Measurements from ENCODE around the gene PID1. TPM values are rescaled to one million over a fixed set of nuclear protein-coding genes. Genes with fewer than 3 reads are reported as not detected.
A peak's percentile ranks its signal among the peaks of the same experiment; 100 is the strongest.
"Not testable (repeated sequence)": the region's sequence is repeated elsewhere in the genome, so short reads cannot be mapped to it uniquely, and the experiment has no call there.

The PID1 gene
- polyA plus RNA-seq, 1 donor: 12.4 TPM

- peak overlapping the region; percentile 85 for H3K27ac ChIP-seq (ENCODE audit: low read length)
- no peaks in the 10 kb centered on the region for H3K9me3 ChIP-seq (ENCODE audit: control insufficient read depth, low read depth, low read length)
- no peak overlapping the region for H3K4me3 ChIP-seq (ENCODE audit: low read length)
- peak in 1 of 2 donors; percentile 53 for DNase-seq
- no peaks in the 10 kb centered on the region for H3K36me3 ChIP-seq (ENCODE audit: control insufficient read depth, insufficient read depth, low read length)
- H3K4me1 ChIP-seq (ENCODE audit: control insufficient read depth, insufficient read depth, low read length): peaks cover 36% of the 10 kb centered on the region
- H3K27me3 ChIP-seq (ENCODE audit: control insufficient read depth, insufficient read depth, low read length): no peaks in the 10 kb centered on the region
- 100% methylated on average over 1 of the region's 7 CpGs for WGBS (ENCODE audit: insufficient coverage, low lambda C conversion rate)
Measured at GRCh38 chr2:229088966-229089700, 182.0 kb downstream of the PID1 start.

DNA sequence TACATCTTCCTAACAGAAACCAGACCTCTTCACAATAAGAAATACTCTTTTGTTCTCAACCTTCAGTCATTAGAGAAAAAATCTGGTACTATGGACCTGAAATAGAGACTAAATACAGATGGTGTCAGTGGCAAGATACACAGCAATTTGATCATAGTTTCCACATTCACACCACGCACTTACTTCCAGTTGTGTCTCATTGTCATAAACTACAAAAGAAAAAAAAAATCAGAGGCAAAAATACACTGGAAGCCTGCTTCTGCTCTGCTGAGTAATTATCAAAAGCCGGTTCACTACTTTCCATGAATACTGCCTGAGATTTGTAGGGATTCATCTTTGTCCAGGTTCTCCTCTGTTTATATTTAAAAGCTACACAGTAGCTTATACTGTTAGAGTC is 182.6 kb downstream of the PID1 start:
- no peaks in the 10 kb centered on the region for H3K27me3 ChIP-seq (ENCODE audit: control insufficient read depth, insufficient read depth, low read length)
- WGBS (ENCODE audit: insufficient coverage, low lambda C conversion rate): no CpG with 5 or more reads among the region's 2 CpGs
- peak overlapping the region; percentile 85 for H3K27ac ChIP-seq (ENCODE audit: low read length)
- no peaks in the 10 kb centered on the region for H3K9me3 ChIP-seq (ENCODE audit: control insufficient read depth, low read depth, low read length)
- DNase-seq: peak in 1 of 2 donors; percentile 59
- H3K36me3 ChIP-seq (ENCODE audit: control insufficient read depth, insufficient read depth, low read length): no peaks in the 10 kb centered on the region
- H3K4me3 ChIP-seq (ENCODE audit: low read length): no peak overlapping the region
- H3K4me1 ChIP-seq (ENCODE audit: control insufficient read depth, insufficient read depth, low read length): peaks cover 41% of the 10 kb centered on the region

- Histone ChIP-seq H3K27ac (ENCODE audit: low read length) (peak overlapping the region; percentile 85), H3K4me1 (ENCODE audit: control insufficient read depth, insufficient read depth, low read length) (peaks cover 45% of the 10 kb centered on the region), H3K27me3 (ENCODE audit: control insufficient read depth, insufficient read depth, low read length) (no peaks in the 10 kb centered on the region), H3K9me3 (ENCODE audit: control insufficient read depth, low read depth, low read length) (no peaks in the 10 kb centered on the region), H3K36me3 (ENCODE audit: control insufficient read depth, insufficient read depth, low read length) (no peaks in the 10 kb centered on the region), H3K4me3 (ENCODE audit: low read length) (no peak overlapping the region)
- peak in 1 of 2 donors; percentile 52 for DNase-seq
- WGBS (ENCODE audit: insufficient coverage, low lambda C conversion rate): 57% methylated on average over 4 of the region's 6 CpGs
Measured at GRCh38 chr2:229087843-229088516, 183.1 kb downstream of the PID1 start.

- Histone ChIP-seq H3K4me1 (ENCODE audit: control insufficient read depth, insufficient read depth, low read length) (peaks cover 45% of the 10 kb centered on the region), H3K27ac (ENCODE audit: low read length) (peak overlapping the region; percentile 85), H3K4me3 (ENCODE audit: low read length) (no peak overlapping the region), H3K27me3 (ENCODE audit: control insufficient read depth, insufficient read depth, low read length) (no peaks in the 10 kb centered on the region), H3K36me3 (ENCODE audit: control insufficient read depth, insufficient read depth, low read length) (no peaks in the 10 kb centered on the region), H3K9me3 (ENCODE audit: control insufficient read depth, low read depth, low read length) (no peaks in the 10 kb centered on the region)
- DNase-seq: peak in 1 of 2 donors; percentile 37
- WGBS (ENCODE audit: insufficient coverage, low lambda C conversion rate): 100% methylated on average over 1 of the region's 3 CpGs
Measured at GRCh38 chr2:229087267-229087666, 183.8 kb downstream of the PID1 start.

GRCh38 chr2:229085439-229085838 is 185.6 kb downstream of the PID1 start:
- no peaks in the 10 kb centered on the region for H3K9me3 ChIP-seq (ENCODE audit: control insufficient read depth, low read depth, low read length)
- H3K27ac ChIP-seq (ENCODE audit: low read length): no peak overlapping the region
- DNase-seq: no peak
- H3K4me3 ChIP-seq (ENCODE audit: low read length): no peak overlapping the region
- no peaks in the 10 kb centered on the region for H3K27me3 ChIP-seq (ENCODE audit: control insufficient read depth, insufficient read depth, low read length)
- H3K36me3 ChIP-seq (ENCODE audit: control insufficient read depth, insufficient read depth, low read length): no peaks in the 10 kb centered on the region
- peaks cover 42% of the 10 kb centered on the region for H3K4me1 ChIP-seq (ENCODE audit: control insufficient read depth, insufficient read depth, low read length)

DNA sequence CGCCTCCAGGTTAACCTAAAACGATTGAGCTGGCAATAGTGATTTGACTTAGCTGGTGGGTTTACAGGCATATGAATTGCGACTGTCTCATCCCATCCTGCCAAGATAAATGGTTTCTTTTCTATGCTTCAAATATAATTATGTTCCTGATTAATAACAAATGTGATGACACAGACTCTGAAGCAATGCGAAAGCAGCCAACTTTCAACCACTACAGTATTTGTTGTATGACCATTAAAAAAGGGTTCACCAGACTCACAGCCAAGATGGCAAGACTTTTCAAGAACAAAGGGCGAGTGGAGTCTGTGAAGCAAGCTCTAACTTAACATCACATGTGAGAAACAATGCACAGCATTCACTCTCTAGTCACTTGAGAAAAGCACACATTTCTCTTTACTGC is 186.6 kb downstream of the PID1 start:
- no peaks in the 10 kb centered on the region for H3K27me3 ChIP-seq (ENCODE audit: control insufficient read depth, insufficient read depth, low read length)
- no peak overlapping the region for H3K4me3 ChIP-seq (ENCODE audit: low read length)
- H3K27ac ChIP-seq (ENCODE audit: low read length): peak overlapping the region; percentile 80
- peaks cover 34% of the 10 kb centered on the region for H3K4me1 ChIP-seq (ENCODE audit: control insufficient read depth, insufficient read depth, low read length)
- no peaks in the 10 kb centered on the region for H3K36me3 ChIP-seq (ENCODE audit: control insufficient read depth, insufficient read depth, low read length)
- peak in 1 of 2 donors; percentile 4 for DNase-seq
- 100% methylated on average over 1 of the region's 5 CpGs for WGBS (ENCODE audit: insufficient coverage, low lambda C conversion rate)
- H3K9me3 ChIP-seq (ENCODE audit: control insufficient read depth, low read depth, low read length): no peaks in the 10 kb centered on the region

GRCh38 chr2:229083606-229084340 is 187.3 kb downstream of the PID1 start:
- Histone ChIP-seq H3K36me3 (ENCODE audit: control insufficient read depth, insufficient read depth, low read length) (no peaks in the 10 kb centered on the region), H3K27ac (ENCODE audit: low read length) (peak overlapping the region; percentile 80), H3K9me3 (ENCODE audit: control insufficient read depth, low read depth, low read length) (no peaks in the 10 kb centered on the region), H3K4me3 (ENCODE audit: low read length) (no peak overlapping the region), H3K27me3 (ENCODE audit: control insufficient read depth, insufficient read depth, low read length) (no peaks in the 10 kb centered on the region), H3K4me1 (ENCODE audit: control insufficient read depth, insufficient read depth, low read length) (peaks cover 27% of the 10 kb centered on the region)
- peak; percentile 84 to 95 for DNase-seq
- no CpG with 5 or more reads among the region's 5 CpGs for WGBS (ENCODE audit: insufficient coverage, low lambda C conversion rate)

DNA sequence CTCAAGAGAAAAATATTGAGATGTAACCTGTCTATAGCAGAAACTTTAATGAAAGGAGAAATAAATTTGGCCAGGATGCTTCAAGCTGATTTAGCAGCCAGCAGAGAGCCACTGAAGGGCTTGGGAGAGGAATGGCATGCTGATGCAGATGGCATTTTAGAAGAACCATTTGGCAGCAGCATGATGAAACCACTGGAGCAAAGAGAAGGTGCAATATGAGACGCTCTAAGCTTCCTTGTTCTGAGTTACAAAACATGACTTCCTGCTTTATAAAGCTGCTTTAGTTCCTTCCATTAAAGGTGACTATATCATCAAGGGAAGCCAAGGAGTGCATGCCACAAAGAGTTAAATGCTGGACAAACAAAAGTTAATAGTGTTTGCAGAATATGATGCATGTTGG is 189.7 kb downstream of the PID1 start:
- peak in 1 of 2 donors; percentile 4 for DNase-seq
- H3K27me3 ChIP-seq (ENCODE audit: control insufficient read depth, insufficient read depth, low read length): no peaks in the 10 kb centered on the region
- H3K4me1 ChIP-seq (ENCODE audit: control insufficient read depth, insufficient read depth, low read length): peaks cover 15% of the 10 kb centered on the region
- H3K27ac ChIP-seq (ENCODE audit: low read length): no peak overlapping the region
- H3K36me3 ChIP-seq (ENCODE audit: control insufficient read depth, insufficient read depth, low read length): no peaks in the 10 kb centered on the region
- WGBS (ENCODE audit: insufficient coverage, low lambda C conversion rate): no CpG with 5 or more reads among the region's 1 CpG
- H3K9me3 ChIP-seq (ENCODE audit: control insufficient read depth, low read depth, low read length): no peaks in the 10 kb centered on the region
- H3K4me3 ChIP-seq (ENCODE audit: low read length): no peak overlapping the region

DNA sequence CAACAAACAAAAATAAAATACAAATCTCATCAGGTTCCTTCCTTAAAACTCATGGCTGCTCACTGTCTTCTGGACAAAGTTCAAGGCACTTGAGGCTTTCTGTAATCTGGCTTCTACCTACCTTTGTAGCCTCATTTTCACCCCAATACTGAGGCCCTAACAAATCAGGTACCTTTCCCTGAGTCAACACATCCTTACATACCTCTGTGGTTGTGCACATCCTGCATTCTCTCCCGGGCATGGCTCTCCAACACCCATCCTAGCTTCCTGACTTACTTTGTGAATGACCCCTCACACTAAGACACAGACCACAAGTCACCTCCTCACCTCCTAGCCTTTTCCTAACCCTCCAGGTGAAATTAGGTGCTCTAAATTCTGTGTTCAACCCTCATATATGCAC is 190.9 kb downstream of the PID1 start:
- 17% methylated on average over 1 of the region's 1 CpG for WGBS (ENCODE audit: insufficient coverage, low lambda C conversion rate)
- Histone ChIP-seq H3K4me1 (ENCODE audit: control insufficient read depth, insufficient read depth, low read length) (peaks cover 15% of the 10 kb centered on the region), H3K36me3 (ENCODE audit: control insufficient read depth, insufficient read depth, low read length) (no peaks in the 10 kb centered on the region), H3K4me3 (ENCODE audit: low read length) (no peak overlapping the region), H3K27ac (ENCODE audit: low read length) (no peak overlapping the region), H3K27me3 (ENCODE audit: control insufficient read depth, insufficient read depth, low read length) (no peaks in the 10 kb centered on the region), H3K9me3 (ENCODE audit: control insufficient read depth, low read depth, low read length) (no peaks in the 10 kb centered on the region)
- peak in 1 of 2 donors; percentile 9 for DNase-seq

DNA sequence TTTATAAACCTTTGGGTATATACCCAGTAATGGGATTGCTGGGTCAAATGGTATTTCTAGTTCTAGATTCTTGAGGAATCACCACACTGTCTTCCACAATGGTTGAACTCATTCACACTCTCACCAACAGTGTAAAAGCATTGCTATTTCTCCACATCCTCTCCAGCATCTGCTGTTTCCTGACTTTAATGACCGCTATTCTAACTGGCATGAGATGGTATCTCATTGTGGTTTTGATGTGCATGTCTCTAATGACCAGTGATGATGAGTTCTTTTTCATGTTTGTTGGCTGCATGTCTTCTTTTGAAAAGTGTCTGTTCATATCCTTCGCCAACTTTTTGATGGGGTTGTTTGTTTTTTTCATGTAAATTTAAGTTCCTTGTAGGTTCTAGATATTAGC is 194.2 kb downstream of the PID1 start:
- not testable (repeated sequence) for H3K27me3 ChIP-seq (ENCODE audit: control insufficient read depth, insufficient read depth, low read length); H3K36me3 ChIP-seq (ENCODE audit: control insufficient read depth, insufficient read depth, low read length); H3K4me1 ChIP-seq (ENCODE audit: control insufficient read depth, insufficient read depth, low read length); H3K9me3 ChIP-seq (ENCODE audit: control insufficient read depth, low read depth, low read length); H3K27ac ChIP-seq (ENCODE audit: low read length); H3K4me3 ChIP-seq (ENCODE audit: low read length); DNase-seq
- 100% methylated on average over 2 of the region's 2 CpGs for WGBS (ENCODE audit: insufficient coverage, low lambda C conversion rate)
